Astrocyte of the spinal cord (primary cell): Measurements from ENCODE around the gene BMP8A.

ENCODE experiments used
- DNase-seq: peaks from one replicate; pipeline ENCODE4 v3.0.0; 2011; ENCODE audit warnings: low read depth, low spot score
- H3K4me3 ChIP-seq: 2 replicates; pipeline ENCODE4 v1.5.1; 2011; ENCODE audit warnings: low read depth, mild to moderate bottlenecking, low read length, moderate library complexity
- CTCF ChIP-seq: IDR thresholded peaks from 2 replicates; pipeline ENCODE4 v1.5.1; 2012; ENCODE audit warnings: low read depth, mild to moderate bottlenecking, low read length, inconsistent platforms
- in situ Hi-C: cut with HindIII; loops from 2 replicates; pipeline ENCODE4 v1.10.0; 2017; ENCODE audit warnings: low sequenced_read_pairs

BMP8A gene

GRCh38 chr1:39528082-39528481, 36.6 kb downstream of the BMP8A start:
- TF ChIP-seq CTCF = no peak
- H3K4me3 ChIP-seq = no peak overlapping the region
- DNase-seq = no peak
- in situ Hi-C loops = no loop called here

- no peak overlapping the region for H3K4me3 ChIP-seq
- no peak for DNase-seq
- in situ Hi-C loops = no loop called here
- no peak for TF ChIP-seq CTCF
Observed at GRCh38 chr1:39529901-39530535, 38.6 kb downstream of the BMP8A start.

GRCh38 chr1:39531526-39531925, 40.1 kb downstream of the BMP8A start:
- in situ Hi-C loops = no loop called here
- no peak overlapping the region for H3K4me3 ChIP-seq
- TF ChIP-seq CTCF = no peak
- DNase-seq = no peak

GRCh38 chr1:39533442-39533841, 42.0 kb downstream of the BMP8A start:
- TF ChIP-seq CTCF = no peak
- H3K4me3 ChIP-seq = no peak overlapping the region
- in situ Hi-C loops = no loop called here
- no peak for DNase-seq

GRCh38 chr1:39538531-39539251, 47.3 kb downstream of the BMP8A start:
- in situ Hi-C loops = no loop called here
- TF ChIP-seq CTCF = no peak
- no peak overlapping the region for H3K4me3 ChIP-seq
- DNase-seq = peak; percentile 10

GRCh38 chr1:39539252-39539790, 47.9 kb downstream of the BMP8A start:
- in situ Hi-C loops = no loop called here
- DNase-seq = peak; percentile 73
- TF ChIP-seq CTCF = peak; percentile 92

More at GRCh38 chr1:39539252-39539790, 47.9 kb downstream of the BMP8A start:
- no peak overlapping the region for H3K4me3 ChIP-seq
